Caco-2 (cell line): ENCODE data around the gene TNRC6A. TPM values are rescaled to one million over a fixed set of nuclear protein-coding genes. Genes with fewer than 3 reads are reported as not detected.

Experiments
- BruUV-seq: library from RNA; stranded (reverse); fragments of 400-500 nt; replicated peaks from 2 replicates; lab custom pipeline; 2021; lab: Mats Ljungman, UMichigan
- CTCF ChIA-PET: fragments of 300-600 bp; sonication (Branson Sonifier 250); formaldehyde crosslinking; loops from one replicate; lab custom pipeline; 2022; ENCODE audit warnings: antibody characterized with exemption; lab: Charles Lee
- POLR2A ChIA-PET: fragments of 300-600 bp; sonication (Branson Sonifier 250); formaldehyde crosslinking; loops from one replicate; lab custom pipeline; 2022; ENCODE audit warnings: antibody characterized with exemption; lab: Charles Lee
- DNase-seq, 2 experiments: peaks; one replicate each; pipeline versions ENCODE4 v3.0.0 to v3.0.0-alpha.2; 2020 to 2022
- H3K27me3 ChIP-seq: replicated peaks from 2 replicates; pipeline ENCODE4 v1.6.0; 2011; ENCODE audit warnings: low read length; ENCODE audit not compliant: control insufficient read depth, insufficient read depth
- H3K36me3 ChIP-seq: 2 replicates; pipeline ENCODE4 v1.5.1; 2011; ENCODE audit warnings: low read length; ENCODE audit not compliant: control insufficient read depth, insufficient read depth
- H3K4me1 ChIP-seq: fragments of 250-450 bp; sonication (Bioruptor Pico); 2 replicates; pipeline ENCODE4 v1.5.1; 2020; ENCODE audit warnings: mild to moderate bottlenecking
- H3K4me3 ChIP-seq: 2 replicates; pipeline ENCODE4 v1.5.1; 2011; ENCODE audit warnings: low read depth, mild to moderate bottlenecking, control low read depth, low read length
- H3K9me3 ChIP-seq: fragments of 250-450 bp; sonication (Bioruptor Pico); 2 replicates; pipeline ENCODE4 v1.5.1; 2020; ENCODE audit warnings: mild to moderate bottlenecking, moderate library complexity
- H3K27ac Mint-ChIP-seq: one replicate; pipeline ENCODE4 v1.8.0; 2022; ENCODE audit warnings: mixed read lengths; ENCODE audit not compliant: unreplicated experiment
- H3K27me3 Mint-ChIP-seq: one replicate; pipeline ENCODE4 v1.8.0; 2022; ENCODE audit warnings: mixed read lengths; ENCODE audit not compliant: insufficient read depth, unreplicated experiment
- H3K36me3 Mint-ChIP-seq: one replicate; pipeline ENCODE4 v1.8.0; 2022; ENCODE audit warnings: mild to moderate bottlenecking, mixed read lengths; ENCODE audit not compliant: insufficient read depth, unreplicated experiment
- H3K4me1 Mint-ChIP-seq: one replicate; pipeline ENCODE4 v1.8.0; 2022; ENCODE audit warnings: low read depth, mixed read lengths; ENCODE audit not compliant: unreplicated experiment
- H3K4me3 Mint-ChIP-seq: one replicate; pipeline ENCODE4 v1.8.0; 2022; ENCODE audit warnings: mild to moderate bottlenecking, moderate library complexity, mixed read lengths; ENCODE audit not compliant: unreplicated experiment
- H3K9me3 Mint-ChIP-seq: one replicate; pipeline ENCODE4 v1.8.0; 2022; ENCODE audit warnings: mixed read lengths; ENCODE audit not compliant: unreplicated experiment
- CTCF ChIP-seq, 2 experiments: fragments of 200-600 bp in 1 of 2; IDR thresholded peaks; 1 replicate in 1 of 2; 2 replicates in 1 of 2; pipeline versions ENCODE4 v1.5.1 to v1.8.0; 2011 to 2022; ENCODE audit warnings: antibody characterized with exemption in 1 of 2, control low read depth in 1 of 2, inconsistent platforms in 1 of 2, low read depth in 1 of 2, low read length in 1 of 2, mild to moderate bottlenecking in 1 of 2, moderate library complexity in 1 of 2; ENCODE audit not compliant: insufficient read depth in 1 of 2, severe bottlenecking in 1 of 2, unreplicated experiment in 1 of 2
- intact Hi-C: fragments of 100-400 bp; cut with micrococcal nuclease; formaldehyde crosslinking; loops from one replicate; pipeline ENCODE4 v1.10.0; 2022; ENCODE audit not compliant: unreplicated experiment
- total RNA-seq: library from RNA; stranded (reverse); gene quantifications from 2 replicates; pipeline ENCODE4 v1.2.3, GENCODE V29; 2022

The TNRC6A gene
- total RNA-seq, 1 experiment from 2014 or later: 43.7 TPM

- TF ChIP-seq CTCF (IDR thresholded peaks at IDR 0.05; ENCODE audit: insufficient read depth in 1 of 2, low read depth in 1 of 2, low read length in 1 of 2, severe bottlenecking in 1 of 2, unreplicated experiment in 1 of 2): no peak
- H3K27me3 Mint-ChIP-seq: no peaks in the 10 kb centered on the region
- no peaks in the 10 kb centered on the region for H3K9me3 ChIP-seq
- ChIA-PET POLR2A (no interaction called here), CTCF (no interaction called here)
- H3K4me3 Mint-ChIP-seq: no peak overlapping the region
- intact Hi-C loops: no loop called here
- no peaks in the 10 kb centered on the region for H3K27me3 ChIP-seq
- H3K4me1 Mint-ChIP-seq: peaks cover 7% of the 10 kb centered on the region
- no peak overlapping the region for H3K4me3 ChIP-seq
- H3K27ac Mint-ChIP-seq: no peak overlapping the region
- no peaks in the 10 kb centered on the region for H3K4me1 ChIP-seq
- H3K9me3 Mint-ChIP-seq: no peaks in the 10 kb centered on the region
- peaks cover 41% of the 10 kb centered on the region for H3K36me3 Mint-ChIP-seq
- BruUV-seq: no TSS peak
- DNase-seq: no peak
- H3K36me3 ChIP-seq: peaks cover 2% of the 10 kb centered on the region
Measured at GRCh38 chr16:24773771-24774427, 44.4 kb downstream of the TNRC6A start.

- ChIA-PET CTCF (no interaction called here), POLR2A (interaction anchor here (0.6 kb wide), 1 partner anchor 365 kb away, joined by 3 read pairs; no protein-coding TSS in a partner anchor)
- no TSS peak for BruUV-seq
- no peaks in the 10 kb centered on the region for H3K4me1 ChIP-seq
- no peak for DNase-seq
- Mint-ChIP-seq H3K27me3 (no peaks in the 10 kb centered on the region), H3K9me3 (no peaks in the 10 kb centered on the region), H3K4me3 (no peak overlapping the region), H3K27ac (no peak overlapping the region), H3K4me1 (peaks cover 7% of the 10 kb centered on the region), H3K36me3 (peaks cover 45% of the 10 kb centered on the region)
- no peaks in the 10 kb centered on the region for H3K9me3 ChIP-seq
- intact Hi-C loops: no loop called here
- H3K27me3 ChIP-seq: no peaks in the 10 kb centered on the region
- H3K36me3 ChIP-seq: peaks cover 2% of the 10 kb centered on the region
- no peak for TF ChIP-seq CTCF (IDR thresholded peaks at IDR 0.05; ENCODE audit: insufficient read depth in 1 of 2, low read depth in 1 of 2, low read length in 1 of 2, severe bottlenecking in 1 of 2, unreplicated experiment in 1 of 2)
- no peak overlapping the region for H3K4me3 ChIP-seq
Measured at GRCh38 chr16:24774510-24774909, 45.1 kb downstream of the TNRC6A start.

GRCh38 chr16:24775455-24775854, 46.0 kb downstream of the TNRC6A start:
- ChIA-PET CTCF (no interaction called here), POLR2A (no interaction called here)
- Mint-ChIP-seq H3K36me3 (peaks cover 54% of the 10 kb centered on the region), H3K4me1 (peaks cover 7% of the 10 kb centered on the region), H3K4me3 (no peak overlapping the region), H3K9me3 (no peaks in the 10 kb centered on the region), H3K27ac (no peak overlapping the region), H3K27me3 (no peaks in the 10 kb centered on the region)
- Histone ChIP-seq H3K27me3 (no peaks in the 10 kb centered on the region), H3K4me3 (no peak overlapping the region), H3K4me1 (no peaks in the 10 kb centered on the region), H3K9me3 (no peaks in the 10 kb centered on the region), H3K36me3 (peaks cover 1% of the 10 kb centered on the region; the same call in 1 of the 2 replicates)
- no peak for TF ChIP-seq CTCF (IDR thresholded peaks at IDR 0.05; ENCODE audit: insufficient read depth in 1 of 2, low read depth in 1 of 2, low read length in 1 of 2, severe bottlenecking in 1 of 2, unreplicated experiment in 1 of 2)
- no peak for DNase-seq
- intact Hi-C loops: no loop called here
- no TSS peak for BruUV-seq
